HG03066 (cell line): ENCODE data around the gene WNT6.

Source experiments
- ATAC-seq: cut with Tn5 transposase; IDR thresholded peaks from one replicate; pipeline ENCODE4 v1.9.1; 2021; ENCODE audit warnings: low read depth; ENCODE audit not compliant: unreplicated experiment

WNT6 gene

GRCh38 chr2:218875692-218876246 lies 16.2 kb downstream of the WNT6 start:
- ATAC-seq, result no peak

- ATAC-seq, result no peak
Measured at GRCh38 chr2:218876562-218877219, 17.1 kb downstream of the WNT6 start.

GRCh38 chr2:218877331-218877730 lies 17.7 kb downstream of the WNT6 start:
- no peak for ATAC-seq

- ATAC-seq, result no peak
Measured at GRCh38 chr2:218877891-218878290, 18.3 kb downstream of the WNT6 start.

GRCh38 chr2:218878486-218878885 lies 18.9 kb downstream of the WNT6 start:
- no peak for ATAC-seq

- ATAC-seq, result no peak
Measured at GRCh38 chr2:218878926-218879761, 19.5 kb downstream of the WNT6 start.

GRCh38 chr2:218879776-218880101 lies 20.1 kb downstream of the WNT6 start:
- no peak for ATAC-seq

GRCh38 chr2:218880102-218880858 lies 20.7 kb downstream of the WNT6 start, which contains the start of gene WNT10A:
WNT10A (plus strand) TSS chr2:218880852; CDS start chr2:218880996, 144 bp downstream.
- peak; percentile 74 for ATAC-seq

- no peak for ATAC-seq
Measured at GRCh38 chr2:218880859-218881594, 21.4 kb downstream of the WNT6 start.

- ATAC-seq, result no peak
Measured at GRCh38 chr2:218881744-218882460, 22.3 kb downstream of the WNT6 start.

- ATAC-seq, result no peak
Measured at GRCh38 chr2:218882461-218882816, 22.8 kb downstream of the WNT6 start.

GRCh38 chr2:218882866-218883366 lies 23.3 kb downstream of the WNT6 start:
- no peak for ATAC-seq

GRCh38 chr2:218883491-218884490 lies 24.2 kb downstream of the WNT6 start:
- ATAC-seq, result no peak

GRCh38 chr2:218884519-218884918 lies 24.9 kb downstream of the WNT6 start:
- ATAC-seq, result no peak

- ATAC-seq, result peak; percentile 70
Measured at GRCh38 chr2:218885981-218886947, 26.7 kb downstream of the WNT6 start.

- no peak for ATAC-seq
Measured at GRCh38 chr2:218887079-218887478, 27.5 kb downstream of the WNT6 start.

- ATAC-seq, result no peak
Measured at GRCh38 chr2:218888341-218888740, 28.7 kb downstream of the WNT6 start.
